ENCODE measurements around the gene HILPDA.
"Not testable (repeated sequence)": the region's sequence is repeated elsewhere in the genome, so short reads cannot be mapped to it uniquely, and the experiment has no call there.

DNA sequence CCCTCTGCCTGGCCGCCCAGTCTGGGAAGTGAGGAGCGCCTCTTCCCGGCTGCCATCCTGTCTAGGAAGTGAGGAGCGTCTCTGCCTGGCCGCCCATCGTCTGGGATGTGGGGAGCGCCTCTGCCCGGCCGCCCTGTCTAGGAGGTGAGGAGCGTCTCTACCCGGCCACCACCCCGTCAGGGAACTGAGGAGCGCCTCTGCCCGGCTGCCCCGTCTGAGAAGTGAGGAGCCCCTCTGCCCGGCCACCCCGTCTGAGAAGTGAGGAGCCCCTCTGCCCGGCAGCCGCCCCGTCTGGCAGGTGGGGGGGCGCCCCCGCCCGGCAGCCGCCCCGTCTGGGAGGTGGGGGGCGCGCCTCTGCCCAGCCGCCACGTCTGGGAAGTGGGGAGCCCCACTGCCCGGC lies 7.7 kb downstream of the HILPDA start:
- TF ChIP-seq, protein P1, sequence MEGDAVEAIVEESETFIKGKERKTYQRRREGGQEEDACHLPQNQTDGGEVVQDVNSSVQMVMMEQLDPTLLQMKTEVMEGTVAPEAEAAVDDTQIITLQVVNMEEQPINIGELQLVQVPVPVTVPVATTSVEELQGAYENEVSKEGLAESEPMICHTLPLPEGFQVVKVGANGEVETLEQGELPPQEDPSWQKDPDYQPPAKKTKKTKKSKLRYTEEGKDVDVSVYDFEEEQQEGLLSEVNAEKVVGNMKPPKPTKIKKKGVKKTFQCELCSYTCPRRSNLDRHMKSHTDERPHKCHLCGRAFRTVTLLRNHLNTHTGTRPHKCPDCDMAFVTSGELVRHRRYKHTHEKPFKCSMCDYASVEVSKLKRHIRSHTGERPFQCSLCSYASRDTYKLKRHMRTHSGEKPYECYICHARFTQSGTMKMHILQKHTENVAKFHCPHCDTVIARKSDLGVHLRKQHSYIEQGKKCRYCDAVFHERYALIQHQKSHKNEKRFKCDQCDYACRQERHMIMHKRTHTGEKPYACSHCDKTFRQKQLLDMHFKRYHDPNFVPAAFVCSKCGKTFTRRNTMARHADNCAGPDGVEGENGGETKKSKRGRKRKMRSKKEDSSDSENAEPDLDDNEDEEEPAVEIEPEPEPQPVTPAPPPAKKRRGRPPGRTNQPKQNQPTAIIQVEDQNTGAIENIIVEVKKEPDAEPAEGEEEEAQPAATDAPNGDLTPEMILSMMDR (IDR thresholded peaks at IDR 0.05 in 2 of 3, conservative IDR thresholded peaks at IDR 0.05 in 1 of 3; ENCODE audit: control insufficient read depth in 2 of 3, extremely low read depth in 1 of 3, insufficient read depth in 1 of 3, low read depth in 3 of 3, low read length in 3 of 3): not testable (repeated sequence)
- TF ChIP-seq CEBPB (IDR thresholded peaks at IDR 0.05; ENCODE audit: borderline replicate concordance in 1 of 2, low read depth in 2 of 2, low read length in 2 of 2); CBX5 (IDR thresholded peaks at IDR 0.05; ENCODE audit: low read depth); SREBF2 (IDR thresholded peaks at IDR 0.05; ENCODE audit: low read length); WRNIP1 (IDR thresholded peaks at IDR 0.05; ENCODE audit: borderline replicate concordance, low read depth, low read length); POLR2A (IDR thresholded peaks at IDR 0.05; ENCODE audit: low read depth, low read length); CREB1 (IDR thresholded peaks at IDR 0.05; ENCODE audit: low read depth); EZH2 (IDR thresholded peaks at IDR 0.05; ENCODE audit: borderline replicate concordance, control insufficient read depth, low read depth, low read length): not testable (repeated sequence)
- TF ChIP-seq, protein P2, sequence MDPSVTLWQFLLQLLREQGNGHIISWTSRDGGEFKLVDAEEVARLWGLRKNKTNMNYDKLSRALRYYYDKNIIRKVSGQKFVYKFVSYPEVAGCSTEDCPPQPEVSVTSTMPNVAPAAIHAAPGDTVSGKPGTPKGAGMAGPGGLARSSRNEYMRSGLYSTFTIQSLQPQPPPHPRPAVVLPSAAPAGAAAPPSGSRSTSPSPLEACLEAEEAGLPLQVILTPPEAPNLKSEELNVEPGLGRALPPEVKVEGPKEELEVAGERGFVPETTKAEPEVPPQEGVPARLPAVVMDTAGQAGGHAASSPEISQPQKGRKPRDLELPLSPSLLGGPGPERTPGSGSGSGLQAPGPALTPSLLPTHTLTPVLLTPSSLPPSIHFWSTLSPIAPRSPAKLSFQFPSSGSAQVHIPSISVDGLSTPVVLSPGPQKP (IDR thresholded peaks at IDR 0.05; ENCODE audit: low read depth, low read length): not testable (repeated sequence)
- TF ChIP-seq, protein P3, sequence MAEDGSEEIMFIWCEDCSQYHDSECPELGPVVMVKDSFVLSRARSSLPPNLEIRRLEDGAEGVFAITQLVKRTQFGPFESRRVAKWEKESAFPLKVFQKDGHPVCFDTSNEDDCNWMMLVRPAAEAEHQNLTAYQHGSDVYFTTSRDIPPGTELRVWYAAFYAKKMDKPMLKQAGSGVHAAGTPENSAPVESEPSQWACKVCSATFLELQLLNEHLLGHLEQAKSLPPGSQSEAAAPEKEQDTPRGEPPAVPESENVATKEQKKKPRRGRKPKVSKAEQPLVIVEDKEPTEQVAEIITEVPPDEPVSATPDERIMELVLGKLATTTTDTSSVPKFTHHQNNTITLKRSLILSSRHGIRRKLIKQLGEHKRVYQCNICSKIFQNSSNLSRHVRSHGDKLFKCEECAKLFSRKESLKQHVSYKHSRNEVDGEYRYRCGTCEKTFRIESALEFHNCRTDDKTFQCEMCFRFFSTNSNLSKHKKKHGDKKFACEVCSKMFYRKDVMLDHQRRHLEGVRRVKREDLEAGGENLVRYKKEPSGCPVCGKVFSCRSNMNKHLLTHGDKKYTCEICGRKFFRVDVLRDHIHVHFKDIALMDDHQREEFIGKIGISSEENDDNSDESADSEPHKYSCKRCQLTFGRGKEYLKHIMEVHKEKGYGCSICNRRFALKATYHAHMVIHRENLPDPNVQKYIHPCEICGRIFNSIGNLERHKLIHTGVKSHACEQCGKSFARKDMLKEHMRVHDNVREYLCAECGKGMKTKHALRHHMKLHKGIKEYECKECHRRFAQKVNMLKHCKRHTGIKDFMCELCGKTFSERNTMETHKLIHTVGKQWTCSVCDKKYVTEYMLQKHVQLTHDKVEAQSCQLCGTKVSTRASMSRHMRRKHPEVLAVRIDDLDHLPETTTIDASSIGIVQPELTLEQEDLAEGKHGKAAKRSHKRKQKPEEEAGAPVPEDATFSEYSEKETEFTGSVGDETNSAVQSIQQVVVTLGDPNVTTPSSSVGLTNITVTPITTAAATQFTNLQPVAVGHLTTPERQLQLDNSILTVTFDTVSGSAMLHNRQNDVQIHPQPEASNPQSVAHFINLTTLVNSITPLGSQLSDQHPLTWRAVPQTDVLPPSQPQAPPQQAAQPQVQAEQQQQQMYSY (CRISPR knock-in tag; IDR thresholded peaks at IDR 0.05): not testable (repeated sequence)

Data from GM12878 (cell line).